ENCODE data around the gene HBB. TPM values are rescaled to one million over a fixed set of nuclear protein-coding genes. Genes with fewer than 3 reads are reported as not detected.
A peak's percentile ranks its signal among the peaks of the same experiment; 100 is the strongest.
"Not testable (repeated sequence)": the region's sequence is repeated elsewhere in the genome, so short reads cannot be mapped to it uniquely, and the experiment has no call there.

Gene HBB
- polyA plus RNA-seq, 3 donors from 2014 or later, result 155 to 747 (median 736) TPM

- Mint-ChIP-seq H3K27me3 (ENCODE audit: low read depth in 3 of 3) (peaks cover 0 to under 1% (median 0%) of the 10 kb centered on the region in 3 donors), H3K27ac (no peak overlapping the region), H3K36me3 (no peaks in the 10 kb centered on the region), H3K9me3 (peaks cover 0 to 9% (median 0%) of the 10 kb centered on the region in 6 donors), H3K4me1 (no peaks in the 10 kb centered on the region), H3K4me3 (no peak overlapping the region)
- DNase-seq, result peak in 1 of 3 donors; percentile 7
Observed at GRCh38 chr11:5252919-5253265, 26.0 kb upstream of the HBB start.

GRCh38 chr11:5252192-5252918, 25.5 kb upstream of the HBB start:
- no peak overlapping the region for H3K4me3 Mint-ChIP-seq
- H3K36me3 Mint-ChIP-seq, result no peaks in the 10 kb centered on the region
- no peak for DNase-seq
- H3K27me3 Mint-ChIP-seq (ENCODE audit: low read depth in 3 of 3), result peaks cover 0 to 2% (median 0%) of the 10 kb centered on the region in 3 donors
- no peak overlapping the region for H3K27ac Mint-ChIP-seq
- H3K4me1 Mint-ChIP-seq, result no peaks in the 10 kb centered on the region
- peaks cover 0 to 9% (median 0%) of the 10 kb centered on the region in 6 donors for H3K9me3 Mint-ChIP-seq

GRCh38 chr11:5251746-5252145, 24.9 kb upstream of the HBB start:
- DNase-seq, result no peak
- no peaks in the 10 kb centered on the region for H3K4me1 Mint-ChIP-seq
- H3K27ac Mint-ChIP-seq, result no peak overlapping the region
- H3K36me3 Mint-ChIP-seq, result no peaks in the 10 kb centered on the region
- no peak overlapping the region for H3K4me3 Mint-ChIP-seq
- peaks cover 0 to 9% (median 0%) of the 10 kb centered on the region in 6 donors for H3K9me3 Mint-ChIP-seq
- H3K27me3 Mint-ChIP-seq (ENCODE audit: low read depth in 3 of 3), result peaks cover 0 to 2% (median under 1%) of the 10 kb centered on the region in 3 donors

- no peak for DNase-seq
- Mint-ChIP-seq H3K27me3 (ENCODE audit: low read depth in 3 of 3) (peaks cover 0 to 2% (median 1%) of the 10 kb centered on the region in 3 donors), H3K4me3 (no peak overlapping the region), H3K36me3 (no peaks in the 10 kb centered on the region), H3K4me1 (no peaks in the 10 kb centered on the region), H3K27ac (no peak overlapping the region), H3K9me3 (peaks cover 0 to 9% (median 0%) of the 10 kb centered on the region in 6 donors)
Observed at GRCh38 chr11:5250543-5251204, 23.8 kb upstream of the HBB start.

- not testable (repeated sequence) for H3K27ac Mint-ChIP-seq
Observed at GRCh38 chr11:5249807-5250396, 23.0 kb upstream of the HBB start, which contains the start of gene HBG1. TSS of gene HBG1 (minus strand) at chr11:5249857. CDS start at chr11:5249804, 53 bp downstream.

GRCh38 chr11:5248498-5248897, 21.6 kb upstream of the HBB start:
- not testable (repeated sequence) for H3K4me1 Mint-ChIP-seq; H3K4me3 Mint-ChIP-seq; H3K36me3 Mint-ChIP-seq; H3K27me3 Mint-ChIP-seq (ENCODE audit: low read depth in 3 of 3); H3K9me3 Mint-ChIP-seq; H3K27ac Mint-ChIP-seq; DNase-seq

More at GRCh38 chr11:5249807-5250396, 23.0 kb upstream of the HBB start, which contains the start of gene HBG1:
- H3K27me3 Mint-ChIP-seq (ENCODE audit: low read depth in 3 of 3); H3K9me3 Mint-ChIP-seq; H3K4me1 Mint-ChIP-seq; H3K36me3 Mint-ChIP-seq; H3K4me3 Mint-ChIP-seq; DNase-seq: not testable (repeated sequence)

- Mint-ChIP-seq H3K27ac (no peak overlapping the region), H3K36me3 (no peaks in the 10 kb centered on the region), H3K27me3 (ENCODE audit: low read depth in 3 of 3) (peaks cover 1 to 2% (median 2%) of the 10 kb centered on the region in 3 donors), H3K4me1 (no peaks in the 10 kb centered on the region), H3K9me3 (peaks cover 0 to under 1% (median 0%) of the 10 kb centered on the region in 6 donors), H3K4me3 (no peak overlapping the region)
- DNase-seq, result no peak
Observed at GRCh38 chr11:5247472-5248192, 20.8 kb upstream of the HBB start.

- no peaks in the 10 kb centered on the region for H3K4me1 Mint-ChIP-seq
- no peak for DNase-seq
- no peaks in the 10 kb centered on the region for H3K36me3 Mint-ChIP-seq
- H3K4me3 Mint-ChIP-seq, result no peak overlapping the region
- H3K27me3 Mint-ChIP-seq (ENCODE audit: low read depth in 3 of 3), result peaks cover 1 to 2% (median 2%) of the 10 kb centered on the region in 3 donors
- no peak overlapping the region for H3K27ac Mint-ChIP-seq
- H3K9me3 Mint-ChIP-seq, result peaks cover 0 to 2% (median 0%) of the 10 kb centered on the region in 6 donors
Observed at GRCh38 chr11:5246772-5247471, 20.1 kb upstream of the HBB start.

- H3K4me1 Mint-ChIP-seq, result no peaks in the 10 kb centered on the region
- DNase-seq, result no peak
- no peaks in the 10 kb centered on the region for H3K36me3 Mint-ChIP-seq
- peaks cover 2 to 3% (median 2%) of the 10 kb centered on the region in 3 donors for H3K27me3 Mint-ChIP-seq (ENCODE audit: low read depth in 3 of 3)
- H3K27ac Mint-ChIP-seq, result no peak overlapping the region
- H3K4me3 Mint-ChIP-seq, result no peak overlapping the region
- H3K9me3 Mint-ChIP-seq, result peaks cover 0 to 7% (median 0%) of the 10 kb centered on the region in 6 donors
Observed at GRCh38 chr11:5245155-5245554, 18.3 kb upstream of the HBB start.

- Mint-ChIP-seq H3K4me1 (no peaks in the 10 kb centered on the region), H3K4me3 (no peak overlapping the region), H3K9me3 (peaks cover 0 to 7% (median 0%) of the 10 kb centered on the region in 6 donors), H3K27me3 (ENCODE audit: low read depth in 3 of 3) (peaks cover 2 to 3% (median 2%) of the 10 kb centered on the region in 3 donors), H3K27ac (no peak overlapping the region), H3K36me3 (no peaks in the 10 kb centered on the region)
- no peak for DNase-seq
Observed at GRCh38 chr11:5243816-5244180, 16.9 kb upstream of the HBB start.

GRCh38 chr11:5242933-5243815, 16.3 kb upstream of the HBB start:
- H3K9me3 Mint-ChIP-seq, result peaks cover 0 to 7% (median 0%) of the 10 kb centered on the region in 6 donors
- no peak overlapping the region for H3K4me3 Mint-ChIP-seq
- H3K36me3 Mint-ChIP-seq, result no peaks in the 10 kb centered on the region

GRCh38 chr11:5242208-5242607, 15.3 kb upstream of the HBB start:
- H3K27me3 Mint-ChIP-seq (ENCODE audit: low read depth in 3 of 3), result peaks cover 0 to 4% (median 2%) of the 10 kb centered on the region in 3 donors
- H3K4me1 Mint-ChIP-seq, result no peaks in the 10 kb centered on the region
- H3K9me3 Mint-ChIP-seq, result peaks cover 0 to 7% (median 0%) of the 10 kb centered on the region in 6 donors
- no peak overlapping the region for H3K4me3 Mint-ChIP-seq
- H3K27ac Mint-ChIP-seq, result no peak overlapping the region
- no peak for DNase-seq
- no peaks in the 10 kb centered on the region for H3K36me3 Mint-ChIP-seq

More at GRCh38 chr11:5242933-5243815, 16.3 kb upstream of the HBB start:
- H3K4me1 Mint-ChIP-seq, result no peaks in the 10 kb centered on the region
- no peak for DNase-seq
- H3K27me3 Mint-ChIP-seq (ENCODE audit: low read depth in 3 of 3), result peaks cover 2 to 3% (median 2%) of the 10 kb centered on the region in 3 donors
- H3K27ac Mint-ChIP-seq, result no peak overlapping the region

Data from immature natural killer cell (primary cell).